GM21360 (cell line): Measurements from ENCODE around the gene PITHD1.
"Not testable (repeated sequence)": the region's sequence is repeated elsewhere in the genome, so short reads cannot be mapped to it uniquely, and the experiment has no call there.

Source experiments
- ATAC-seq: cut with Tn5 transposase; IDR thresholded peaks from one replicate; pipeline ENCODE4 v1.9.1; 2021; ENCODE audit warnings: mild to moderate bottlenecking, moderate library complexity; ENCODE audit not compliant: unreplicated experiment

The PITHD1 gene

DNA sequence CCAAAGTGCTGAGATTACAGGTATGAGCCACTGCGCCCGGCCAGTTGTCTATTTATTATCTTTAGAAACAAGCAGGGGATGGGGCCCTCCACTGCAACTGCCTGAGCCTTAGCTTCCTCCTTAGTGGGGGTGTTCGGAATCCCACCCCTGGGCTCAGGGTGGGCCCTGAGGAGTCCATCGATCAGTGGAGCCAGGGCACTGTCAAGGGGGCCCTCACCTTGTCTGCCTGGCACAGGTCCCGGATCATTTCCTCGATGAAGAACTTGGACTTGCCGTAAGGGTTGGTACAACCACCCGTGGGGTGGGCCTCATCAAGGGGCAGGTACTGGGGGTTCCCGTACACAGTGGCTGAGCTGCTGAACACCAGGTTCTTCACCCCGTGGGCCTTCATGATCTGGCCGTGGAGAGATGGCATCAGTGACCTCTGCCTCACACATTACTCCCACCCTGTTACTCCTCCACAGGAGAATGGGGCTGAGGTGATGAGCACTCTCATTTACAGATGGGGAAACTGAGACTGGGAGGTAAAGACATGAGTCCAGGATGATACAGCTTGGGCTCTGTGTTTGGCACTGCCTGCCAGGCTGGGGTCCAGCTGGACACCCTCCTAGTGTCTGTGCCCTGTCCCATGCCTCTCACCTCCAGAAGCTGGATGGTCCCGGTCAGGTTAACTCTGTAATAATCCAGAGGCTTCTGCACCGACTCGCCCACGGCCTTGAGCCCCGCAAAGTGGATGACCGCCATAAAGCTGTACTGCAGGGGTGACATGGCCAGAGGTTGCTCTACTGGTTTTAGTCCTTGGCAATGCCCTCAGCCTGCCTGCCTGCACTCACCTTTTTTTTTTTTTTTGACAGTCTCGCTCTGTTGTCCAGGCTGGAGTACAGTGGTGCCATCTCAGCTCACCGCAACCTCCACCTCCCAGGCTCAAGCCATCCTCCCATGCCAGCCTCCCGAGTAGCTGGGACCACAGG lies 19.5 kb downstream of the PITHD1 start:
- ATAC-seq = no peak

GRCh38 chr1:23798662-23799142 lies 20.5 kb downstream of the PITHD1 start:
- no peak for ATAC-seq

GRCh38 chr1:23799255-23799569 lies 21.0 kb downstream of the PITHD1 start:
- ATAC-seq = no peak

GRCh38 chr1:23799570-23800399 lies 21.6 kb downstream of the PITHD1 start:
- ATAC-seq = no peak

DNA sequence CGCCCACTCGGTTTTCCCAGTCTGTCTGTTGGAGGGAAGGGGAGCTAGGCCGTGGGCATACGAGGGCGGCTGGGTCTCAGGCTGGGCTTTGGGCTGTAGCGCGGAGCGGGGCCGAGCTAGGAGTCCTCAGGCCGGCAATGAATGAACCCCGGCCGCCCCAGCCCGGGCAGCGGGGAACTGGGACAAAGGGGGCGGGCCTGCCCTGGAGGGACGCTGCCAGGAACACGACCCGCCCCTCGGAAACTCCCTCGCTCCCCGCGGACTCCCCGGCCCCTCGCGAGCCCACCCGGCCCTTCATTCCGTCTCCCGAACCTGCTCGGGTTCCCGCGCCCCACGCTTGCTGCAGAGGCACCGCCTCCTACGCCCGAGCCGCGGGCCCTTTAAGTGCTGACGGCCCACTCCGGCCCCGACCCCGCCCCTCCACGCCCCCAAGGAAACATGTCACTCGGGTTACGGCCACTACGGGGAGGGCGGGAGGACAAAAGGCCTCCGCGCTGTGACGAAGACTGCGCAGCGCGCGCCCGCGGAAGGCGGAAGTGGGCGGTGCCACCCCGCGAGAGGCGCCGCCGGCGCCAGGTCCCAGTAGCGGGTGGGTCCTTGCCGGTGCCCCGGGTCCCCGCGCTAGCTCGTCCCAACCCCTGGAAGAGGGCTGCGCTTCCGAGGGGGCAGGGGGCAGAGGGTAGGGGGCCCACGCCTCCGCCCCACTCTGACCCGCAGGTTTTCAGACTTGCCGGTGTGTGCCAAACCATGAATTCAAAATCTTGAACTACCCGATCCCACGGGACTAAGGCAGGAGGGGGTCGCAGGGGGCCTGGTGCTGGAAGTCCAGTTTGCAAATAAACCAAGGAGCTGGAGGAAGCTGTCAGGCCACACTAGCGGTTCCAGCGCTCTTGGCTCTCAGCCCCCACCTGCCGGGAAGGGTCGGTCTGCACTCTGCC lies 22.5 kb downstream of the PITHD1 start, which contains the start of gene GALE:
GALE (minus strand) TSS at position 355 of the 938 bp plus-strand sequence. CDS start 1,747 bp downstream, outside the sequence.
- peak; percentile 69 for ATAC-seq

- ATAC-seq = no peak
These were observed 23.1 kb downstream of the PITHD1 start for GRCh38 chr1:23801338-23801748.

- no peak for ATAC-seq
These were observed 23.7 kb downstream of the PITHD1 start for GRCh38 chr1:23801876-23802275.

DNA sequence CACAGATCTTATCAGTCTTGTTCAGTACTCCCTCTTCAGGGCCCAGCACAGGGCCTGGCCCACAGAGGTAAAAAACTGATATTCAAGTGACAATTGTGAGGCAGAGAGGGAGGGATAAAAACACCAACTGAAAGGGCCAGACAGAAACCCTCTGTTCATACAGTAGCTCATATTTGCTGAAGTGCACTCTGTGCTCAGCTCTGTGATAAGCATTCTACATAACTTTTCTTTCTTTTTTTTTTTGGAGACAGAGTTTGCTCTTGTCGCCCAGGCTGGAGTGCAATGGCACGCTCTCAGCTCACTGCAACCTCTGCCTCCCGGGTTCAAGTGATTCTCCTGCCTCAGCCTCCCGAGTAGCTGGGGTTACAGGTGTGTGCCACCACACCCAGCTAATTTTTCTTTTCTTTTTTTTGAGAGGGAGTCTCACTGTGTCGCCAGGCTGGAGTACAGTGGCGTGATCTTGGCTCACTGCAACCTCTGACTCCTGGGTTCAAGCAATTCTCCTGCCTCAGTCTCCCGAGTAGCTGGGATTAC lies 24.7 kb downstream of the PITHD1 start:
- ATAC-seq = not testable (repeated sequence)

GRCh38 chr1:23803674-23804073 lies 25.5 kb downstream of the PITHD1 start:
- no peak for ATAC-seq

GRCh38 chr1:23804183-23804835 lies 26.1 kb downstream of the PITHD1 start:
- ATAC-seq = no peak

DNA sequence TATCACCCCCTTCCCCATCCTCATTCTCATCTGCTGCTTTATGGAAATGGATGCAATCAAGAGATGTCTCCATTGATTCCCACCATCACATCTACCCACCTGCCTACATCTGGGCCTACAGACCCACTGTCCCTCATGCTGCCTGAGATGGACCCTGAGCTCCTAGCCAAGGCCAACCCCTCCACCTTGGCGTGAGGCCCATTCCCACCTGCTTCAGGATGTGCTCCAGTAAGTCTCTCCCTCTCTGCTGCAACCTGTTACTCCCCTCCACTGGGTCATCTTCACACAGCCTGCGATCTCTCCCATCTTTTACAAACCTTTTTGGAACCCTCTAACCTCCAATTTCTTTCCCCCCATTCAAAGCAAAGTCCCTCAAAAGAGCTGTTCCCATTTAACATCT lies 26.8 kb downstream of the PITHD1 start:
- ATAC-seq = no peak

DNA sequence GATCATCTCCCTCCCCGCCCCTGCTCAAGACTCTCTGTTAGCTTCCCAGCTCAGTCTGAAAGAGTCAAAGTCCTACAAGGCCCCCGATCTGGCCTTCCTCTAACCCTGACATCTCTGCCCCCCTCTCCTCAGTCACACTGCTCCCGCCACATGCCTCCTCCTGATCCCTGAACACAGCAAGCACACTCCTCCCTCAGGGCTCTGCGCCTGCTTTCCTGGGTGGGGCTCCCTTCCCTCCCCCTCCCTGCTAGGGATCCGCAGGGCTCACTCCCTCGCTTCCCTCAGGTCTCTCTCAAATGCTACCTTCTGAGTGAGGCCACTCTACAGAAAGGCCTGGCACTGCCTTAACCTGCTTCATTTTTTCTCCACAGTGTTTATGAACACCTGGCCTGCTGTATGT lies 28.1 kb downstream of the PITHD1 start:
- no peak for ATAC-seq

- no peak for ATAC-seq
These were observed 29.2 kb downstream of the PITHD1 start for GRCh38 chr1:23807453-23807852.

DNA sequence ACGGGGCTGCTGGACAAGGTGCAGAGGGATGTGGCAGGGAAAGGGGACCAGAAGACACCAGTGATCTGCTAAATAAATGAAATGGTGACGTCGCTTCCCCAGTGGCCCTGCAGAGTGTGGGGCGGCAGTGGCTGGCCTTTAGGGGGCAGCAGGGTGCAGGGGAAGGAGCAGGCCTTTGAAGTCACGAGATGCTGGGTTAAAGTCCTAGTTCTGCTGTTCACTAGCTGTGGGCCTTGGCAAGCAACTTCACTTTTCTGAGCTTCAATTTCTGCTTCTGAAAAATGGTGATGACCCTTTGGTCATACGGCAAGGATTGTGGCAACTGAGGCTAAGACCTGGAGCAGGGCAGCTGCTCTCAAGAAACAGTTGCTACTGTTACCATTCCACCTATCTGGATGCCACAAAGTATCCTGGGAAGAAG lies 31.5 kb downstream of the PITHD1 start:
- no peak for ATAC-seq

- ATAC-seq = no peak
These were observed 32.8 kb downstream of the PITHD1 start for GRCh38 chr1:23810818-23811540.

DNA sequence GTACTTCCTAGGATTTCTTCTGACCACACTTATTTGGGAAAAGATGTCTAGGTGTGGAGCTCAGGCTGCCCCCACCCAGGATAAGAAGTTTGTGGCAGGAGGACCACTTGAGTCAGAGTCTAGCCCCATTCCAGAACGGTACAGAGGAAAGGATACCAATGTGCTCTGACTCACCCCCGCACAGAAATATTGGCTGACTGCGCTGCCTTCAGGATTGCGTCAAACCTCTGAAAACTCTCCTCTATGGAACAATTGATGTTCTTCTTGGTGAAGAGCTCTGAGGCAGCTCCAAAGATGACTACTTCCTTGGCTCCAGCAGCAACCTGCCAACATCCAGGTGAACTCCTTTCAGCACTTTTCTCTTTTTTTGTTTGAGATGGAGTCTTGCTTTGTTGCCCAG lies 35.8 kb downstream of the PITHD1 start:
- no peak for ATAC-seq

GRCh38 chr1:23816361-23816760 lies 38.1 kb downstream of the PITHD1 start:
- no peak for ATAC-seq

DNA sequence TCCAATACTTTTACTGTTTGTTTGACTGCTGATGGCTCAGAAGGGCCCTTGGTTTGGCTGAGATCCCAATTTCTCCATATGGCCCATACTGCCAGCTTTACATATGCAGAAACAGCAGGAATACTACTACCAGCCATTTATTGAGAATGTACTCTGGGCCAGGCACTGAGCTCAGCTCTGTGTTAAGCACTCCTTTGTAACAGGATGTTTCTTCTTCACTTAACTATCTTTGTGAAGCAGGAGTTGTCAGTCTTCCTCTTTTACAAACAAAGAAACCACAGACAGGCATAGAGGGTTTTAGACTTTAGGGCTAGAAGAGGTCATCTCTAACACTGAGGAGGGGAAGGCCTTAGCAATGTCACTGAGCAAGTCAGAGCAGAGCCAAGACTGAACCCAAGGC lies 38.7 kb downstream of the PITHD1 start:
- ATAC-seq = no peak

DNA sequence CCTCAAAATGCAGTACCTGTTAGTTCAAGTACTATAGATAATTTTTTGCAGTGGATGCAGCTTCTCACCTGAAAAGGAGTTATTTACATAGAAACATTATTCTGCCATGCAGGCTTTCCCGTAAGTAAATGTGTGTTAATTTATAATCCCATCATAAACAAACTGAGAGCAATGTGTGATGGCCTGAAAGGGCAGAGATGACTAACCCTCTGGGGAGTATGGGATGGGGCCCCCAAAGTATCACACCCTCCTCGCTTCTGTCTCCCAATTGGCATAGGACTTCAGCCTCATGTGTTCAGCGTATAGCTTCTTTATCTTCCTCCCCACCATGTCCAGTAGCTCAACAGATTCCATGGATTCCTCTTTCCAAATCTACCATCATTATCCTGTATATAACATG lies 39.4 kb downstream of the PITHD1 start:
- no peak for ATAC-seq
